Measurements from ENCODE around the gene B9D2. TPM values are rescaled to one million over a fixed set of nuclear protein-coding genes. Genes with fewer than 3 reads are reported as not detected.

Gene B9D2
- total RNA-seq, 1 experiment from 2014 or later: 7.3 TPM

GRCh38 chr19:41399525-41399924, 35.6 kb upstream of the B9D2 start:
- DNase-seq (ENCODE audit: low read depth, low spot score) (no peak), ATAC-seq (no peak)
- ChIA-PET CTCF (no interaction called here), RAD21 (ENCODE audit: low non-redundant PET in 1 of 2, low total read pairs in 2 of 2, uncharacterized antibody in 2 of 2, unreplicated experiment in 2 of 2) (no interaction called here), POLR2A (no interaction called here)
- H3K4me3 ChIP-seq (replicated peaks in 1 of 2; ENCODE audit: low read depth in 1 of 2, low read length in 2 of 2): no peak overlapping the region
- peaks cover 42% of the 10 kb centered on the region for H3K79me2 ChIP-seq (ENCODE audit: insufficient read depth, low read length)
- no TSS peak for BruUV-seq (replicated peaks)
- H3K9ac ChIP-seq (ENCODE audit: low read length): no peak overlapping the region
- H3K9me2 ChIP-seq (ENCODE audit: insufficient read depth): no peaks in the 10 kb centered on the region
- no peaks in the 10 kb centered on the region for H3K9me3 ChIP-seq (ENCODE audit: control insufficient read depth in 1 of 2, insufficient read depth in 1 of 2, low read depth in 1 of 2, low read length in 2 of 2)
- H4K20me1 ChIP-seq (ENCODE audit: insufficient read depth): no peaks in the 10 kb centered on the region
- TF ChIP-seq RAD21 (IDR thresholded peaks at IDR 0.05; ENCODE audit: low read depth) (no peak), ZNF274 (IDR thresholded peaks at IDR 0.05; ENCODE audit: low read depth, low read length) (no peak), EZH2 (IDR thresholded peaks at IDR 0.05) (no peak), CEBPB (IDR thresholded peaks at IDR 0.05; ENCODE audit: low read depth) (no peak), ZFX (IDR thresholded peaks at IDR 0.05) (no peak), TCF7L2 (IDR thresholded peaks at IDR 0.05; ENCODE audit: borderline replicate concordance, extremely low read depth, insufficient read depth, insufficient read length) (no peak), EZH2phosphoT487 (IDR thresholded peaks at IDR 0.05; ENCODE audit: borderline replicate concordance) (no peak), FOSL1 (IDR thresholded peaks at IDR 0.05; ENCODE audit: low read depth) (no peak), ELF1 (IDR thresholded peaks at IDR 0.05; ENCODE audit: borderline replicate concordance, low read depth) (no peak), CBX3 (IDR thresholded peaks at IDR 0.05; ENCODE audit: low read depth) (no peak), JUND (IDR thresholded peaks at IDR 0.05) (no peak), SIN3A (IDR thresholded peaks at IDR 0.05; ENCODE audit: low read depth) (no peak), POLR2AphosphoS5 (IDR thresholded peaks at IDR 0.05; ENCODE audit: low read depth, low read length) (no peak), SRF (IDR thresholded peaks at IDR 0.05; ENCODE audit: low read depth) (no peak), YY1 (IDR thresholded peaks at IDR 0.05; ENCODE audit: extremely low read depth, insufficient replicate concordance, low read depth, low read length) (no peak)
- TF ChIP-seq, protein P1, sequence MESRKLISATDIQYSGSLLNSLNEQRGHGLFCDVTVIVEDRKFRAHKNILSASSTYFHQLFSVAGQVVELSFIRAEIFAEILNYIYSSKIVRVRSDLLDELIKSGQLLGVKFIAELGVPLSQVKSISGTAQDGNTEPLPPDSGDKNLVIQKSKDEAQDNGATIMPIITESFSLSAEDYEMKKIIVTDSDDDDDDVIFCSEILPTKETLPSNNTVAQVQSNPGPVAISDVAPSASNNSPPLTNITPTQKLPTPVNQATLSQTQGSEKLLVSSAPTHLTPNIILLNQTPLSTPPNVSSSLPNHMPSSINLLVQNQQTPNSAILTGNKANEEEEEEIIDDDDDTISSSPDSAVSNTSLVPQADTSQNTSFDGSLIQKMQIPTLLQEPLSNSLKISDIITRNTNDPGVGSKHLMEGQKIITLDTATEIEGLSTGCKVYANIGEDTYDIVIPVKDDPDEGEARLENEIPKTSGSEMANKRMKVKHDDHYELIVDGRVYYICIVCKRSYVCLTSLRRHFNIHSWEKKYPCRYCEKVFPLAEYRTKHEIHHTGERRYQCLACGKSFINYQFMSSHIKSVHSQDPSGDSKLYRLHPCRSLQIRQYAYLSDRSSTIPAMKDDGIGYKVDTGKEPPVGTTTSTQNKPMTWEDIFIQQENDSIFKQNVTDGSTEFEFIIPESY (IDR thresholded peaks at IDR 0.05; ENCODE audit: extremely low read depth, insufficient replicate concordance, low read length): no peak
- TF ChIP-seq, protein P2, sequence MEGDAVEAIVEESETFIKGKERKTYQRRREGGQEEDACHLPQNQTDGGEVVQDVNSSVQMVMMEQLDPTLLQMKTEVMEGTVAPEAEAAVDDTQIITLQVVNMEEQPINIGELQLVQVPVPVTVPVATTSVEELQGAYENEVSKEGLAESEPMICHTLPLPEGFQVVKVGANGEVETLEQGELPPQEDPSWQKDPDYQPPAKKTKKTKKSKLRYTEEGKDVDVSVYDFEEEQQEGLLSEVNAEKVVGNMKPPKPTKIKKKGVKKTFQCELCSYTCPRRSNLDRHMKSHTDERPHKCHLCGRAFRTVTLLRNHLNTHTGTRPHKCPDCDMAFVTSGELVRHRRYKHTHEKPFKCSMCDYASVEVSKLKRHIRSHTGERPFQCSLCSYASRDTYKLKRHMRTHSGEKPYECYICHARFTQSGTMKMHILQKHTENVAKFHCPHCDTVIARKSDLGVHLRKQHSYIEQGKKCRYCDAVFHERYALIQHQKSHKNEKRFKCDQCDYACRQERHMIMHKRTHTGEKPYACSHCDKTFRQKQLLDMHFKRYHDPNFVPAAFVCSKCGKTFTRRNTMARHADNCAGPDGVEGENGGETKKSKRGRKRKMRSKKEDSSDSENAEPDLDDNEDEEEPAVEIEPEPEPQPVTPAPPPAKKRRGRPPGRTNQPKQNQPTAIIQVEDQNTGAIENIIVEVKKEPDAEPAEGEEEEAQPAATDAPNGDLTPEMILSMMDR (IDR thresholded peaks at IDR 0.05 in 2 of 3, conservative IDR thresholded peaks at IDR 0.05 in 1 of 3; ENCODE audit: borderline replicate concordance in 1 of 3, insufficient read depth in 1 of 3, low read depth in 2 of 3, low read length in 2 of 3): no peak
- no peak overlapping the region for H2AFZ ChIP-seq (ENCODE audit: low read depth, low read length, poor library complexity, severe bottlenecking)
- no peaks in the 10 kb centered on the region for H3K36me3 ChIP-seq (ENCODE audit: control insufficient read depth in 1 of 2, insufficient read depth in 2 of 2, low read length in 2 of 2)
- no peaks in the 10 kb centered on the region for H3K27me3 ChIP-seq (ENCODE audit: insufficient read depth, low read length)
- intact Hi-C loops (cut with micrococcal nuclease): no loop called here
- peaks cover 12 to 21% of the 10 kb centered on the region in 2 experiments for H3K4me1 ChIP-seq (ENCODE audit: control insufficient read depth in 1 of 2, insufficient read depth in 2 of 2, low read length in 2 of 2)
- no peak overlapping the region for H3K4me2 ChIP-seq (ENCODE audit: low read length)
- H3K27ac ChIP-seq (ENCODE audit: low read depth, low read length): no peak overlapping the region
